SK-N-SH (cell line): ENCODE results near the gene IFIT1. TPM values are rescaled to one million over a fixed set of nuclear protein-coding genes. Genes with fewer than 3 reads are reported as not detected.

ENCODE experiments used
- CTCF ChIA-PET: fragments of 300-600, 350-600 bp; formaldehyde crosslinking; extraction: SDS; loops from one replicate; lab custom pipeline; 2021; lab: Yijun Ruan, JAX
- POLR2A ChIA-PET: fragments of 350-600 bp; sonication (Branson Sonifier 250); formaldehyde crosslinking; extraction: SDS; loops from one replicate; lab custom pipeline; 2020; ENCODE audit warnings: antibody characterized with exemption, inconsistent platforms; lab: Yijun Ruan, JAX
- DNase-seq: peaks from one replicate; pipeline ENCODE4 v3.0.0; 2012
- H2AFZ ChIP-seq: fragments of 200-600 bp; sonication (generic); 2 replicates; pipeline ENCODE4 v1.8.1; 2016; ENCODE audit warnings: antibody characterized with exemption, mild to moderate bottlenecking, low read depth
- H3F3A ChIP-seq: fragments of 200-600 bp; sonication (generic); replicated peaks from 2 replicates; pipeline ENCODE3; 2016; ENCODE audit warnings: antibody characterized with exemption, mild to moderate bottlenecking; ENCODE audit not compliant: insufficient read depth
- H3K27ac ChIP-seq, 2 experiments: fragments of 200-500 bp in 1 of 2; fragments of 200-600 bp in 1 of 2; sonication (Bioruptor generic) in 1 of 2; sonication (generic), shearing (Covaris generic) in 1 of 2; 2 replicates each; pipeline versions ENCODE4 v1.5.1 to v1.6.1; 2014 to 2016; ENCODE audit warnings: low read depth in 2 of 2, inconsistent platforms in 1 of 2, low read length in 1 of 2, mild to moderate bottlenecking in 1 of 2, mixed read lengths in 1 of 2
- H3K27me3 ChIP-seq: fragments of 200-600 bp; sonication (generic), shearing (Covaris generic); 2 replicates; pipeline ENCODE4 v1.6.1; 2016; ENCODE audit warnings: mixed run types; ENCODE audit not compliant: insufficient read depth
- H3K36me3 ChIP-seq, 2 experiments: fragments of 200-500 bp in 1 of 2; fragments of 200-600 bp in 1 of 2; sonication (Bioruptor generic) in 1 of 2; sonication (generic) in 1 of 2; replicated peaks in 1 of 2; 2 replicates each; pipeline versions ENCODE3 to v1.5.1; 2014 to 2016; ENCODE audit warnings: low read length in 1 of 2, mild to moderate bottlenecking in 1 of 2; ENCODE audit not compliant: insufficient read depth in 2 of 2, control insufficient read depth in 1 of 2
- H3K4me1 ChIP-seq, 2 experiments: fragments of 200-500 bp in 1 of 2; fragments of 200-600 bp in 1 of 2; sonication (Bioruptor generic) in 1 of 2; sonication (generic), shearing (Covaris generic) in 1 of 2; 2 replicates each; pipeline versions ENCODE4 v1.5.1 to v1.6.1; 2014 to 2016; ENCODE audit warnings: low read depth in 1 of 2, low read length in 1 of 2, mixed run types in 1 of 2; ENCODE audit not compliant: insufficient read depth in 2 of 2, control insufficient read depth in 1 of 2
- H3K4me2 ChIP-seq: fragments of 200-600 bp; sonication (generic), shearing (Covaris generic); 2 replicates; pipeline ENCODE4 v1.6.1; 2017; ENCODE audit warnings: mixed run types
- H3K4me3 ChIP-seq, 2 experiments: fragments of 200-500 bp in 1 of 2; fragments of 200-600 bp in 1 of 2; sonication (Bioruptor generic) in 1 of 2; sonication (generic), shearing (Covaris generic) in 1 of 2; 2 replicates each; pipeline versions ENCODE4 v1.5.1 to v1.8.1; 2014 to 2016; ENCODE audit warnings: low read depth in 2 of 2, inconsistent platforms in 1 of 2, low read length in 1 of 2, mild to moderate bottlenecking in 1 of 2, mixed read lengths in 1 of 2, moderate library complexity in 1 of 2
- H3K79me2 ChIP-seq: fragments of 200-600 bp; sonication (generic); 2 replicates; pipeline ENCODE4 v1.8.1; 2017; ENCODE audit warnings: mild to moderate bottlenecking; ENCODE audit not compliant: insufficient read depth
- H3K9ac ChIP-seq: fragments of 200-600 bp; sonication (generic); 2 replicates; pipeline ENCODE4 v1.6.1; 2017; ENCODE audit warnings: mixed run types
- H3K9me2 ChIP-seq: fragments of 200-600 bp; sonication (generic); 2 replicates; pipeline ENCODE4 v1.6.1; 2017; ENCODE audit warnings: mixed run types
- H3K9me3 ChIP-seq: fragments of 200-600 bp; sonication (generic); 2 replicates; pipeline ENCODE4 v1.6.1; 2017; ENCODE audit warnings: mixed run types, mild to moderate bottlenecking, moderate library complexity
- H4K20me1 ChIP-seq: fragments of 200-600 bp; sonication (generic); 2 replicates; pipeline ENCODE4 v1.6.1; 2017; ENCODE audit warnings: mild to moderate bottlenecking, mixed run types; ENCODE audit not compliant: insufficient read depth
- CHD2 ChIP-seq: fragments of 150-350 bp; IDR thresholded peaks from 2 replicates; pipeline ENCODE4 v1.6.1; 2018; ENCODE audit warnings: low read length; ENCODE audit not compliant: partially characterized antibody
- EZH2phosphoT487 ChIP-seq: fragments of 200-600 bp; sonication (generic); IDR thresholded peaks from 2 replicates; pipeline ENCODE4 v1.6.1; 2017; ENCODE audit warnings: low read depth, mixed run types, mild to moderate bottlenecking, antibody characterized with exemption, moderate library complexity, borderline replicate concordance
- GABPA ChIP-seq: IDR thresholded peaks from 2 replicates; pipeline ENCODE4 v1.4.0; 2012; ENCODE audit warnings: low read depth, mild to moderate bottlenecking
- GATA2 ChIP-seq: sonication (generic); formaldehyde crosslinking; IDR thresholded peaks from 2 replicates; pipeline ENCODE4 v1.5.0; 2020; ENCODE audit warnings: mild to moderate bottlenecking, missing genetic modification reagents
- MXI1 ChIP-seq: IDR thresholded peaks from 2 replicates; pipeline ENCODE4 v1.6.1; 2012; ENCODE audit warnings: mild to moderate bottlenecking, low read depth, low read length, improper control_type of control experiment
- RCOR1 ChIP-seq: fragments of 150-350 bp; IDR thresholded peaks from 2 replicates; pipeline ENCODE4 v1.6.1; 2017; ENCODE audit warnings: antibody characterized with exemption, low read length
- RFX5 ChIP-seq: IDR thresholded peaks from 2 replicates; pipeline ENCODE4 v1.6.1; 2012; ENCODE audit warnings: mild to moderate bottlenecking, improper control_type of control experiment, low read length
- RXRA ChIP-seq: IDR thresholded peaks from 2 replicates; pipeline ENCODE4 v1.4.0; 2012; ENCODE audit warnings: low read depth, mild to moderate bottlenecking, borderline replicate concordance
- SIN3A ChIP-seq: IDR thresholded peaks from 2 replicates; pipeline ENCODE4 v1.6.1; 2012; ENCODE audit warnings: low read depth, mild to moderate bottlenecking, low read length, moderate library complexity, borderline replicate concordance
- TEAD4 ChIP-seq: IDR thresholded peaks from 2 replicates; pipeline ENCODE4 v1.4.0; 2012; ENCODE audit warnings: mild to moderate bottlenecking, borderline replicate concordance; ENCODE audit not compliant: insufficient read depth
- WGBS: methylation state at CpG from one replicate; pipeline ENCODE4 v1.1.6; 2017; ENCODE audit warnings: low lambda C conversion rate; 5-methylcytosine and 5-hydroxymethylcytosine counted together
- polyA plus RNA-seq, 3 experiments: library from polyadenylated mRNA; depleted of rRNA; stranded (reverse); fragments of >200 nt; gene quantifications; 2 replicates each; pipeline ENCODE4 v1.2.3, GENCODE V29; 2012
- TF ChIP-seq, protein P1 (sequence below): IDR thresholded peaks from 2 replicates; pipeline ENCODE4 v1.6.1; 2012; ENCODE audit warnings: mild to moderate bottlenecking, low read depth, low read length, moderate library complexity

The IFIT1 gene
- polyA plus RNA-seq, 1 of the 3 experiments (the other 2 are of a cell fraction): 4.4 TPM

- H3K27ac ChIP-seq: no peak within 1 kb of the TSS
- no peaks in the 10 kb centered on the region for H4K20me1 ChIP-seq
- 76% methylated on average over 5 of the region's 5 CpGs for WGBS
- no peaks in the 10 kb centered on the region for H3K9me3 ChIP-seq
- no peaks in the 10 kb centered on the region for H3K27me3 ChIP-seq
- peaks cover 10 to 20% of the 10 kb centered on the region in 2 experiments for H3K4me1 ChIP-seq
- no peak within 1 kb of the TSS for H3K9ac ChIP-seq
- no peaks in the 10 kb centered on the region for H3K36me3 ChIP-seq
- H3K79me2 ChIP-seq: no peaks in the 10 kb centered on the region
- no peak within 1 kb of the TSS for H3K4me3 ChIP-seq
- ChIA-PET CTCF (interaction anchor here (1.5 to 1.6 kb wide), 2 partner anchors 9 to 11 kb away, joined by 8 read pairs; no protein-coding TSS in a partner anchor), POLR2A (no interaction called here)
- no peak within 1 kb of the TSS for H2AFZ ChIP-seq
- H3K4me2 ChIP-seq: no peak within 1 kb of the TSS
- peaks cover 4% of the 10 kb centered on the region for H3F3A ChIP-seq
- TF ChIP-seq EZH2phosphoT487: no peak
- TF ChIP-seq, protein P1, sequence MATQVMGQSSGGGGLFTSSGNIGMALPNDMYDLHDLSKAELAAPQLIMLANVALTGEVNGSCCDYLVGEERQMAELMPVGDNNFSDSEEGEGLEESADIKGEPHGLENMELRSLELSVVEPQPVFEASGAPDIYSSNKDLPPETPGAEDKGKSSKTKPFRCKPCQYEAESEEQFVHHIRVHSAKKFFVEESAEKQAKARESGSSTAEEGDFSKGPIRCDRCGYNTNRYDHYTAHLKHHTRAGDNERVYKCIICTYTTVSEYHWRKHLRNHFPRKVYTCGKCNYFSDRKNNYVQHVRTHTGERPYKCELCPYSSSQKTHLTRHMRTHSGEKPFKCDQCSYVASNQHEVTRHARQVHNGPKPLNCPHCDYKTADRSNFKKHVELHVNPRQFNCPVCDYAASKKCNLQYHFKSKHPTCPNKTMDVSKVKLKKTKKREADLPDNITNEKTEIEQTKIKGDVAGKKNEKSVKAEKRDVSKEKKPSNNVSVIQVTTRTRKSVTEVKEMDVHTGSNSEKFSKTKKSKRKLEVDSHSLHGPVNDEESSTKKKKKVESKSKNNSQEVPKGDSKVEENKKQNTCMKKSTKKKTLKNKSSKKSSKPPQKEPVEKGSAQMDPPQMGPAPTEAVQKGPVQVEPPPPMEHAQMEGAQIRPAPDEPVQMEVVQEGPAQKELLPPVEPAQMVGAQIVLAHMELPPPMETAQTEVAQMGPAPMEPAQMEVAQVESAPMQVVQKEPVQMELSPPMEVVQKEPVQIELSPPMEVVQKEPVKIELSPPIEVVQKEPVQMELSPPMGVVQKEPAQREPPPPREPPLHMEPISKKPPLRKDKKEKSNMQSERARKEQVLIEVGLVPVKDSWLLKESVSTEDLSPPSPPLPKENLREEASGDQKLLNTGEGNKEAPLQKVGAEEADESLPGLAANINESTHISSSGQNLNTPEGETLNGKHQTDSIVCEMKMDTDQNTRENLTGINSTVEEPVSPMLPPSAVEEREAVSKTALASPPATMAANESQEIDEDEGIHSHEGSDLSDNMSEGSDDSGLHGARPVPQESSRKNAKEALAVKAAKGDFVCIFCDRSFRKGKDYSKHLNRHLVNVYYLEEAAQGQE: peak; percentile 82
- no peak for DNase-seq
- no peaks in the 10 kb centered on the region for H3K9me2 ChIP-seq
These were observed 14.5 kb upstream of the IFIT1 start, which contains the start of gene IFIT1B for GRCh38 chr10:89377705-89378637. IFIT1B (plus strand) TSS chr10:89378056; CDS start chr10:89378136, 80 bp downstream.

- no peaks in the 10 kb centered on the region for H3K27me3 ChIP-seq
- H3F3A ChIP-seq: peaks cover 4% of the 10 kb centered on the region
- TF ChIP-seq SIN3A (no peak), GATA2 (no peak), MXI1 (no peak), RXRA (no peak), CHD2 (no peak), TEAD4 (no peak), RCOR1 (no peak), RFX5 (no peak), GABPA (no peak)
- TF ChIP-seq, all 33 proteins: peak for 0
- H3K9me2 ChIP-seq: no peaks in the 10 kb centered on the region
- no peak overlapping the region for H3K27ac ChIP-seq
- no peak overlapping the region for H3K4me3 ChIP-seq
- no peak overlapping the region for H2AFZ ChIP-seq
- H3K36me3 ChIP-seq: no peaks in the 10 kb centered on the region
- ChIA-PET CTCF (interaction anchor here (1.5 to 1.6 kb wide), 2 partner anchors 10 kb away, joined by 8 read pairs; no protein-coding TSS in a partner anchor), POLR2A (no interaction called here)
- no peaks in the 10 kb centered on the region for H3K9me3 ChIP-seq
- peaks cover 5 to 11% of the 10 kb centered on the region in 2 experiments; a peak in 3 of 4 replicates for H3K4me1 ChIP-seq
- no peak overlapping the region for H3K4me2 ChIP-seq
- no peak for DNase-seq
- no peaks in the 10 kb centered on the region for H3K79me2 ChIP-seq
- H4K20me1 ChIP-seq: no peaks in the 10 kb centered on the region
- no peak overlapping the region for H3K9ac ChIP-seq
These were observed 13.3 kb upstream of the IFIT1 start for GRCh38 chr10:89379103-89379502.
